Stimulated activated CD8-positive, alpha-beta memory T cell treated with anti-CD3 and anti-CD28 coated beads, Interleukin-4, amount 100 ng/mL, for 48 hours (primary cell): Measurements from ENCODE around the gene RNLS.

Source experiments
- DNase-seq: peaks from one replicate; pipeline ENCODE4 v3.0.0-alpha.2; 2020

The RNLS gene

GRCh38 chr10:88423732-88424131, 159.4 kb downstream of the RNLS start:
- no peak for DNase-seq

- DNase-seq, result no peak
Observed at GRCh38 chr10:88421590-88421989, 161.5 kb downstream of the RNLS start.

- DNase-seq, result no peak
Observed at GRCh38 chr10:88418871-88419270, 164.2 kb downstream of the RNLS start.

GRCh38 chr10:88417387-88418030, 165.6 kb downstream of the RNLS start:
- no peak for DNase-seq

- DNase-seq, result no peak
Observed at GRCh38 chr10:88416801-88417200, 166.3 kb downstream of the RNLS start.

- no peak for DNase-seq
Observed at GRCh38 chr10:88415533-88416130, 167.5 kb downstream of the RNLS start.

- no peak for DNase-seq
Observed at GRCh38 chr10:88413412-88413811, 169.7 kb downstream of the RNLS start.

- no peak for DNase-seq
Observed at GRCh38 chr10:88411772-88412349, 171.3 kb downstream of the RNLS start.

- DNase-seq, result no peak
Observed at GRCh38 chr10:88409824-88410223, 173.3 kb downstream of the RNLS start.

- DNase-seq, result no peak
Observed at GRCh38 chr10:88409236-88409635, 173.9 kb downstream of the RNLS start.

GRCh38 chr10:88408096-88408495, 175.0 kb downstream of the RNLS start:
- no peak for DNase-seq

- DNase-seq, result no peak
Observed at GRCh38 chr10:88404133-88404532, 179.0 kb downstream of the RNLS start.

- no peak for DNase-seq
Observed at GRCh38 chr10:88401671-88402347, 181.3 kb downstream of the RNLS start.

- no peak for DNase-seq
Observed at GRCh38 chr10:88399240-88399639, 183.9 kb downstream of the RNLS start.

GRCh38 chr10:88395677-88396076, 187.4 kb downstream of the RNLS start:
- no peak for DNase-seq

- no peak for DNase-seq
Observed at GRCh38 chr10:88392222-88392621, 190.9 kb downstream of the RNLS start.

- DNase-seq, result no peak
Observed at GRCh38 chr10:88390041-88390440, 193.1 kb downstream of the RNLS start.

GRCh38 chr10:88389456-88389855, 193.7 kb downstream of the RNLS start:
- no peak for DNase-seq

- no peak for DNase-seq
Observed at GRCh38 chr10:88388324-88388723, 194.8 kb downstream of the RNLS start.

GRCh38 chr10:88386821-88387773, 196.0 kb downstream of the RNLS start:
- DNase-seq, result no peak

GRCh38 chr10:88386204-88386788, 196.8 kb downstream of the RNLS start:
- DNase-seq, result no peak

- peak; percentile 56 for DNase-seq
Observed at GRCh38 chr10:88385601-88386203, 197.4 kb downstream of the RNLS start.
